Neural crest cell (in vitro differentiated cells): ENCODE measurements around the gene SHMT2. TPM values are rescaled to one million over a fixed set of nuclear protein-coding genes. Genes with fewer than 3 reads are reported as not detected.

Experiments
- DNase-seq: peaks from one replicate; pipeline ENCODE4 v3.0.0; 2021; ENCODE audit warnings: low read depth, mixed read lengths, low spot score
- H3K27ac Mint-ChIP-seq: one replicate; pipeline ENCODE4 v1.8.0; 2021; ENCODE audit warnings: mild to moderate bottlenecking, mixed read lengths; ENCODE audit not compliant: unreplicated experiment
- H3K27me3 Mint-ChIP-seq: 2 replicates; pipeline ENCODE4 v1.8.0; 2021; ENCODE audit warnings: low read depth, mild to moderate bottlenecking, mixed read lengths
- H3K36me3 Mint-ChIP-seq: 2 replicates; pipeline ENCODE4 v1.8.0; 2021; ENCODE audit warnings: low read depth, mild to moderate bottlenecking, mixed read lengths
- H3K4me1 Mint-ChIP-seq: 2 replicates; pipeline ENCODE4 v1.8.0; 2021; ENCODE audit warnings: mixed read lengths
- H3K4me3 Mint-ChIP-seq: one replicate; pipeline ENCODE4 v1.8.0; 2021; ENCODE audit warnings: mild to moderate bottlenecking, mixed read lengths
- H3K9me3 Mint-ChIP-seq: 2 replicates; pipeline ENCODE4 v1.8.0; 2021; ENCODE audit warnings: mixed read lengths
- CTCF ChIP-seq: fragments of 200-600 bp; sonication (generic); conservative IDR thresholded peaks from 2 replicates; pipeline ENCODE4 v1.5.0; 2021; ENCODE audit warnings: antibody characterized with exemption, mild to moderate bottlenecking
- total RNA-seq: library from RNA; stranded (reverse); gene quantifications from 2 replicates; pipeline ENCODE4 v1.2.1, GENCODE V29; 2021

Gene SHMT2
- total RNA-seq, 1 donor from 2014 or later: 230 TPM

- Mint-ChIP-seq H3K27me3 (peaks cover 3% of the 10 kb centered on the region), H3K27ac (no peak overlapping the region), H3K4me1 (no peaks in the 10 kb centered on the region)
Measured at GRCh38 chr12:57207731-57208630, 21.5 kb upstream of the SHMT2 start.

GRCh38 chr12:57208631-57209282 is 20.8 kb upstream of the SHMT2 start:
- Mint-ChIP-seq H3K9me3 (no peaks in the 10 kb centered on the region), H3K4me3 (no peak overlapping the region), H3K36me3 (no peaks in the 10 kb centered on the region), H3K4me1 (peaks cover 6% of the 10 kb centered on the region), H3K27ac (no peak overlapping the region), H3K27me3 (peaks cover 8% of the 10 kb centered on the region)
- TF ChIP-seq CTCF: no peak
- no peak for DNase-seq

More at GRCh38 chr12:57207731-57208630, 21.5 kb upstream of the SHMT2 start:
- TF ChIP-seq CTCF: no peak
- Mint-ChIP-seq H3K4me3 (no peak overlapping the region), H3K36me3 (no peaks in the 10 kb centered on the region), H3K9me3 (no peaks in the 10 kb centered on the region)
- DNase-seq: no peak

- no peaks in the 10 kb centered on the region for H3K9me3 Mint-ChIP-seq
- no peak for TF ChIP-seq CTCF
- no peak overlapping the region for H3K27ac Mint-ChIP-seq
- no peaks in the 10 kb centered on the region for H3K36me3 Mint-ChIP-seq
- no peak for DNase-seq
- no peak overlapping the region for H3K4me3 Mint-ChIP-seq
- peaks cover 12% of the 10 kb centered on the region for H3K4me1 Mint-ChIP-seq
- peaks cover 20% of the 10 kb centered on the region for H3K27me3 Mint-ChIP-seq
Measured at GRCh38 chr12:57209916-57210315, 19.6 kb upstream of the SHMT2 start.

- no peak for DNase-seq
- H3K4me1 Mint-ChIP-seq: peaks cover 16% of the 10 kb centered on the region
- TF ChIP-seq CTCF: no peak
- no peak overlapping the region for H3K4me3 Mint-ChIP-seq
- H3K27ac Mint-ChIP-seq: no peak overlapping the region
- peaks cover 25% of the 10 kb centered on the region for H3K27me3 Mint-ChIP-seq
- H3K36me3 Mint-ChIP-seq: no peaks in the 10 kb centered on the region
- H3K9me3 Mint-ChIP-seq: no peaks in the 10 kb centered on the region
Measured at GRCh38 chr12:57210461-57210860, 19.1 kb upstream of the SHMT2 start.

- H3K36me3 Mint-ChIP-seq: no peaks in the 10 kb centered on the region
- no peak for DNase-seq
- no peak for TF ChIP-seq CTCF
- no peak overlapping the region for H3K4me3 Mint-ChIP-seq
- H3K27me3 Mint-ChIP-seq: peaks cover 32% of the 10 kb centered on the region
- no peak overlapping the region for H3K27ac Mint-ChIP-seq
- H3K4me1 Mint-ChIP-seq: peaks cover 21% of the 10 kb centered on the region
- no peaks in the 10 kb centered on the region for H3K9me3 Mint-ChIP-seq
Measured at GRCh38 chr12:57210926-57211692, 18.4 kb upstream of the SHMT2 start.
